GM21381 (cell line): ENCODE results near the gene AGPS.

Experiments used
- ATAC-seq: cut with Tn5 transposase; IDR thresholded peaks from one replicate; pipeline ENCODE4 v1.9.1; 2021; ENCODE audit warnings: mild to moderate bottlenecking, moderate library complexity; ENCODE audit not compliant: unreplicated experiment

AGPS gene

GRCh38 chr2:177582000-177582399 lies 189.4 kb downstream of the AGPS start:
- no peak for ATAC-seq

GRCh38 chr2:177584030-177584692 lies 191.6 kb downstream of the AGPS start:
- ATAC-seq, result no peak

DNA sequence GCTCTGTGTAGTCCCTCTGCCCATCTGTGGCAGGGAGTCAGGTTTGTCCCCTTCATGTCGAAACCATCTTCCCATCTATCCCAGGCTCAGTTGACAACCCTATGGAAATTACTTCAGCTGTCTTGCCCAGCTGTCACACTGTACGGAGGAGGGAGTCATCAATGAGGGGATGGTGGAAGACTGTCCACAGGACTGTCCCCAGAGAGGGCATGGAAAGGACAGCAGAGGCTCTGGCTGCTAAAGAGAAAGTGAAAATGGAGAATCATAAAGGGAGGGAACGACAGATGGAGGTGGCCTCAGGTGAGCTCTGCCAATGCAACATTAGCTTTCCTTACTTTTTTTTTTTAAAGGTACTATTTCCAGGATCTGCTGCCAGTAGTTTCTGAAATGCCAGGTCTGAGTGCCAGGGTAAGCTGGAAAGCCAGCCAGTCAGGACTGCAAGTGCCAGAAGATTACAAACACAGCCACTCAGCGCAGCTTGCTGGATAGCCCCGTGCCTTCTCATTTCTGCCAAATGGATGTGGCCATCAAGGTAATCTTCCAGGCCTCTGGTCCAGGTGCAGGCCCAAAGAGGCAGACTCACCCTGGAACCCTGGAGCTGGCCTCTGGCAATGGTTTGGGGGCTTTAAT lies 192.8 kb downstream of the AGPS start:
- no peak for ATAC-seq

- no peak for ATAC-seq
Measured at GRCh38 chr2:177586154-177586553, 193.6 kb downstream of the AGPS start.

DNA sequence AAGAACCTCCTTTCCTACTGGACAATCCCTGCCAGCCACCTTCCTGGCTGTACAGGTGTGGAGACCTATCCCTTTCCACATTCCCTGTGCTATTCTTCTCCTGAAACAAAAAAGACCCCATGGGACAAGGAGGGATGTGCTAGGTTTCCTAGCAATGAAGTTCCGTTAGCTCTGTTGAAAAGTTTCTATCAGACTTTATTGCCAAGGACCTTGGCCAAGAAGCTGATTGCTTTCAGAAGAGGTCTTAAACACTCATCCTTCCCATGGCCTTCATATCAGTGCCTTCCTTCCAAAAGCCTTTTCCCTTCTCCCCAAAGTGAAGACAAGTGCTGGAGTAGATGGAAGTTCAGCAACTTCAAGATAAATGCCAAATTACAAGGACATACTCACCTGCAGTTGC lies 194.8 kb downstream of the AGPS start:
- ATAC-seq, result no peak

GRCh38 chr2:177588671-177589070 lies 196.1 kb downstream of the AGPS start:
- ATAC-seq, result no peak

DNA sequence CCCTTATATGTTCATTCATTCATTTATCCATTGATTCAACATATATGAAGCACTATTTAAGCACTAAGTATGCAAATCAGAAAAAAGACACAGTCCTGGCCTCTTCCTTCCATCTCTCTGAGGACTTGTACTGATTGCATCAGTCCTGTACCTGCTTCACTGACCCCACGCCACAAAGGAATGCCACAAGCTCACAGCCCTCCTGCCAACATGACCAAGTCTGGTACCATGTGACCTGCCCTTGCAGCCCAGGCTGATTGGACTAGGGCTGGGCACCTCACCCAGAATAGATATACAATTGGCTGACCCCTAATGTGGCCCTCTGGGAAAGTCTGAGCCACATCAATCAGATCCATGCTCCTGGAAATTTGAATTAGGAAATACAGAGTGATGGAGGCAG lies 196.6 kb downstream of the AGPS start:
- no peak for ATAC-seq

- ATAC-seq, result no peak
Measured at GRCh38 chr2:177592397-177592796, 199.8 kb downstream of the AGPS start.

- ATAC-seq, result no peak
Measured at GRCh38 chr2:177592945-177593344, 200.4 kb downstream of the AGPS start.

GRCh38 chr2:177593402-177593801 lies 200.8 kb downstream of the AGPS start:
- no peak for ATAC-seq
